Brain pericyte (primary cell): ENCODE measurements around the gene ZNF554.

Source experiments
- DNase-seq: peaks from one replicate; pipeline ENCODE4 v3.0.0-alpha.2; 2012; ENCODE audit warnings: low read depth, low spot score

The ZNF554 gene

DNA sequence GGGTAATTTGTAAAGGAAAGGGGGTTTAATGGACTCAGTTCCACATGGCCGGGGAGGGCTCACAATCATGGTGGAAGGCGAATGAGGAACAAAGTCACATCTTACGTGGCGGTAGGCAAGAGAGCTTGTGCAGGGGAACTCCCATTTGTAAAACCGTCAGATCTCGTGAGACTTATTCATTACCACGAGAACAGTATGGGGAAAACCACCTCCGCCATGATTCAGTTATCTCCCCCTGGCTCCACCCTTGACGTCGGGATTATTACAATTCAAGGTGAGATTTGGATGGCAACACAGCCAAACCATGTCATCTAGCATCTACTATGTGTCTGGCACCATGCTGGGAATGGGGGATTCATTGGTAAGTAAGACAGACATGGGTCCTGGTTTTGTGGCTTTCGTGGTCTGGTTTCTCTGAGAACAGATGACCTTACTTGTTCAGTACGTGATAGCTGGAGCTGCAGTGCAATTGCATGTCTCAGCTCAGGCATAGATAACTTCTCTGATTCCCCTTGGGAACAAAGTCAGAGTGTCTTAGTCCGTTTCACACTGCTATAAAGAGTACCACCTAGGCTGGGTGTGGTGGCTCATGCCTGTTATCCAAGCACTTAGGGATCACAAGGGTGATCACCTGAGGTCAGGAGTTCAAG lies 8.3 kb downstream of the ZNF554 start:
- DNase-seq = no peak

DNA sequence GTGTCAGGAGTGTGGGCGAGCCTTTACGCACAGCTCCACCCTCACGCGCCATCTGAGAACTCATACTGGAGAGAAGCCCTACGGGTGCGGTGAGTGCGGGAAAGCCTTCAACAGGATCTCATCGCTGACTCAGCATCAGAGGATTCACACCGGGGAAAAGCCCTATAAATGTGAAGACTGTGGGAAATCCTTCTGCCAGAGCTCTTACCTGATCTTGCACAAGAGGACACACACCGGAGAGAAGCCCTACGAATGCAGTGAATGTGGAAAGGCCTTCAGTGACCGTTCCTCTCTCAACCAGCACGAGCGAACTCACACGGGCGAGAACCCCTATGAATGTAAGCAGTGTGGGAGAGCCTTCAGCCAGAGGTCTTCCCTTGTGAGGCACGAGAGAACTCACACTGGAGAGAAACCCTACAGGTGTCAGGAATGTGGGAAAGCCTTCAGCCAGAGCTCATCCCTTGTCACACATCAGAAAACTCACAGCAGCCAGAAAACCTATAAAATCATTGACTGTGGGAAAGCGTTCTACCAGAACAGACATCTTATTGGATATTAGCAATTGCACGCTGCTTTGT lies 14.7 kb downstream of the ZNF554 start:
- DNase-seq = no peak

DNA sequence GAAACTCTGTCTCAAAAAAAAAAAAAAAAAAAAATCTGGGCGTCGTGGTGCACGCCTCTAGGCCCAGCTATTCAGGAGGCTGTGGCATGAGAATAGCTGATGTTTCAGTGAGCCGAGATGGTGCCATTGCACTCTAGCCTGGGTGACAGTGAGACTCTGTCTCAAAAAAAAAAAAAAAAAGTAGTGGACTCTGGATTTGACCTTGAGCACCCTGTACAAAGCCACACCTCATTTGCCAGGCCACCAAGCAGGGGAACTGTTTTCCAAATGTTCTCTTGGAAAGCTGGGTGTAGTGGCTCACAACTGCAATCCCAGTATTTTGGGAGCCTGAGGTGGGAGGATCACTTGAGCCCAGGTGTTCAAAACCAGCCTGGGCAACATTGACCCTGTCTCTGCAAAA lies 17.8 kb downstream of the ZNF554 start:
- DNase-seq = no peak

DNA sequence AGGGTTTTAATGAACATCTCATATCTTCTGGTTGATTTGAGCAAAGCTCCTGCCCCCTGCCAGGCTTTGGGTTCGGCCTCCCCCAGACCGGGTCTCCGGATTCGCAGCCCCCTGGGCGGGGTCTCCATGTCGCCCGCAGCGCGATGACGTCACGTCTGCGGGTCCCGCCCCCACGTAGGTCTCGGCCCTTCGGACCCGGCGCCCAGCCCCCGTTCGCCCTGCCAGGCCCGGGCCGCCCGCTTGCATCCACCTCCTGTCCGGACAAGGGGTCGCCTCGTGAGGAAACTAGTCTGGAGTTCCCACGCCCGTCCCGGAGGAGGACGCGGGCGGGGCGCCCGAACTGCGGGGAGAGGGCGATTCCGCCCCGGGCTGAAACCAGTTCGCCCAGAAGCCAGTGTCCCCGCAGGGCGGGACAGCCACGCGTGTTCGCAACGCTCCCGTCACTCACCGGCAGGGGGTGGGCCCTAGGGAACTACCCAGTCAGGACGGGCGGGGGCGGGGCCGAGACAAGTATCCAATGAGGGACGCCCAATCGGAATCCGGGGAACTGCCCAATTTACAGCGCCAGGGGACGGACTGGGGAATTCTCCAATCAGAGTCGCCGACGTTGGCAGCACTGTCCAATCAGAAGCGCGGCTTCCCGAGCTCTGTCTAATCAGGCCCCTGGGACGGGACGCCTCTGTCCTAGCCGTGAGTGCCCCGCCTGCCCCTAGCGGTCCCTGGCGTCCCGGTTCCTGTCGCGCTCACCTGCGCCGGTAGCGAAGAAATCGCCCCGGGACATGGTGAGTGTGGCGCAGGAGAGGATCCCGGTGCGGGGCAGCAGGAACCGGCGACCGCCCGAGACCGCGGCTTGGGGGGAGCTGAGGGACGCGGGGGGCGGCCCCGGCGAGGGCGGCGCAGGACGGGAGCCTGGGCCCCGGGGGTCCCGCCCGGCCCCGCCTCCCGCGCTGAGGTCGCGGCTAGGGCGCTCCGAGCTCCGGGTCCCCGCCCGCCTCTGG lies 21.4 kb downstream of the ZNF554 start, which contains the start of gene ZNF555:
TSS of gene ZNF555 (plus strand) at position 682 of the 998 bp plus-strand sequence. CDS start at position 780, 98 bp downstream.
- DNase-seq = peak; percentile 93

DNA sequence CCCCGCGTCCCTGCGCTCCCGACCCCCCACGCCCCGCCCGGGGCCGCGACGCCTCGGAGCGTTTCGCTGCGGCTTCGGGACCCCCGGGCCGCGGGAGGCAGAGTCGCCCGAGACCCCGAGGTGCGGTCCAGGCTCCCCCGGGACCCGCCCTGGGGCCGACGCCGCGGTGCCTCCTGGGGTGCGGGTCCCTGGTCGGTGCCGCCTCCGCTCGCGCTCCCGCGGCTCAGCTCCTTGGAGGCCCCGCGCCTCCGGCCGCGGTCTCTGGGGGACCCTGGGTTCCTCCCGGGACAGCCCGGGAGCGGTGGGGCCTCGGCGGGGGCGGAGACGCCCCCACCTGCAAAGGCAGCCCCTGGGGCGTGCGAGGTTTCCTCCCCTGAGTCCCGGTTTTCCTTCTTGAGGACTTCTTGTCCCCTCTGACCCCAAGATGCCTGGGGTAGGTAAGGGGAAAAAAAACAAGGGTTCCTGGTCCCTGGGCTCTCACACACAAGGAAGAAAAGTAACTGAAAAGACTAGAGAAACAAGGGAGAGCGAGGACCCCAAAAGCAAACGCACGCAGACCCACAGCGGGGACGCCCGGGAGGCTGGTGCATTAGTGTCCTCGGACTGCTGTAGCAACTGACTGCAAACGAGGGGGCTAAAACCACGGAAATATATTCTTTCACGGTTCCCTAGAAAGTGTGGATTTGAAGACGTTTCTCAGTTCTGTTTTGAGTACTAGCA lies 22.3 kb downstream of the ZNF554 start:
- no peak for DNase-seq

DNA sequence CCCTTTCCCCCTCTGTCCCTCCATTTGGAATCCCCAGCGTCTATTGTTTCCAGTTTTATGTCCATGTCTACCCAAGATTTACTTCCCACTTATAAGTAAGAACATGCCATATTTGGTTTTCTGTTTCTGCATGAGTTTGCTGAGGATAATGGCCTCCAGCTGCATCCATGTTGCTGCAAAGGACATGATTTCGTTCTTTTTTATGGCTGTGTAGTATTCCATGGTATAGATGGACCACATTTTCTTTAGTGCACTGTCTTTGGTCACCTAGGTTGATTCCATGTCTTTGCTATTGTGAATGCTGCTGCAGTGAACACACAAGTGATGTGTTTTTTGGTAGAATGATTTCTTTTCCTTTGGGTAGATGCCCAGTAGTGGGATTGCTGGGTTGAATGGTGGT lies 25.4 kb downstream of the ZNF554 start:
- DNase-seq = no peak

DNA sequence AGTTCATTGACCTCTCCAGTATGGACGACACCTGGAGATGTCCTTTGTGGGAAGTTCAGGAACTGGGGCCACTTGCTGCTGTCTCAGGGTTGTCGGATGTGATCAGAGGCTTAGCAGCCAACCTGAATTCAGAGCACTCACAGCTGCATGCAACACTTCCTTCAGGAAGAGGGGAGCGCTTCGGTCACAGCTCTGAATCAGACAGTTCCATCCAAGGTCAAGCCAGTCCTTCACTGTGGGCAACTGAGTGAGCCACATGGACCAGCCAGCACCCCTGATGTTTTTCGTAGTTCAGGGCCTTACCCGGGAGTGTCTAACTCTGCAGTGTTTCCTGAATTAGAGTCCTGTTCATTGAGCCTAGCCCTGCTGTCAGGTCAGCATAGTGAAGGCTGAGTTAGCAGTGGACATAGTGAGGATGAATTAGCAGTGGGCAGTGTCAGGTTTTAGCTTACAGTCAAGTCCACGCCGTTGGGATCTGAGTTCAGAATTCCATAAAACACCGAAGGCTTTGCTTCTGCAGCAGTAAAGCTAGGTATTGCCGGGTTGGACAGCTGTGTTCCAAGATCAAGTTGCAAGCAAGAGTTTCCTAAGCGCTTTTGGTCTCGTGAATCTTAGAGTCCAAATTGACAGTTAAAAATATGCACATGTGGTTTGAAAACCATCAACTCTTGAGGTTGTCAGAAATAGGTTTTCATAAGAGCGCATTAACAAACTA lies 26.7 kb downstream of the ZNF554 start:
- DNase-seq = no peak

DNA sequence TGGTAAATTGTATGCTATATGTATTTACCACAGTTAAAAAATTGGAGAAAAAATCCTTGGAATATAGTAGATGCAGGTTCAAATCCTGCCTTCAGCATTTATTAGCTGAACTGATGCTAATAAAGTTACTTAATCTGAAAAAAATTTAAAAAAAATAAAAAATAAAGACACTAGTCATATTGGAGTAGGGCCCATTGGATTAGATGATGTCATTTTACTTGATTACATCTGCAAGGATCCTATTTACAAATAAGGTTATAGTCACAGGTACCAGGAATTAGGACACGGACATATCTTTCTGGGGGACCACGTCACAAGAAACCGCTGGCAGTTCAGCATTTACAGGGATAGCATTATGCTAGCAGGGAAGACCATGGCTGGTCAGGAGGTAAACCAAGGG lies 27.8 kb downstream of the ZNF554 start:
- DNase-seq = no peak

DNA sequence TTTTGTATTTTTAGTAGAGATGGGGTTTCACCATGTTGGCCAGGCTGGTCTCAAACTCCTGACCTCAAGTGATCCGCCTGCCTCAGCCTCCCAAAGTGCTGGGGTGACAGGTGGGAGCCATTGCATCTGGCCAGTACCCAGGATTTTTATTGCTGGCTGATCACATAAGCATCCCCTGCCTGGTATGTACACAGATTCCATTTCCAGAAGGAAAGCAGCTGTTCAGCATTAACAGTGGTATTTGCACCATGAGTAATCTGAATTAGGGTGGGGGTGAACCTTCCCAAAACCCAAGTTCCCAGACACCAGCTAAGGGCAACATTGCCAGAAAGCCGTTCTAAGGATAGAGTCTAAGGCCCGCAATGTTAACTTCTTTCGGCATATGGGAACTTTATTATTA lies 28.9 kb downstream of the ZNF554 start:
- no peak for DNase-seq

DNA sequence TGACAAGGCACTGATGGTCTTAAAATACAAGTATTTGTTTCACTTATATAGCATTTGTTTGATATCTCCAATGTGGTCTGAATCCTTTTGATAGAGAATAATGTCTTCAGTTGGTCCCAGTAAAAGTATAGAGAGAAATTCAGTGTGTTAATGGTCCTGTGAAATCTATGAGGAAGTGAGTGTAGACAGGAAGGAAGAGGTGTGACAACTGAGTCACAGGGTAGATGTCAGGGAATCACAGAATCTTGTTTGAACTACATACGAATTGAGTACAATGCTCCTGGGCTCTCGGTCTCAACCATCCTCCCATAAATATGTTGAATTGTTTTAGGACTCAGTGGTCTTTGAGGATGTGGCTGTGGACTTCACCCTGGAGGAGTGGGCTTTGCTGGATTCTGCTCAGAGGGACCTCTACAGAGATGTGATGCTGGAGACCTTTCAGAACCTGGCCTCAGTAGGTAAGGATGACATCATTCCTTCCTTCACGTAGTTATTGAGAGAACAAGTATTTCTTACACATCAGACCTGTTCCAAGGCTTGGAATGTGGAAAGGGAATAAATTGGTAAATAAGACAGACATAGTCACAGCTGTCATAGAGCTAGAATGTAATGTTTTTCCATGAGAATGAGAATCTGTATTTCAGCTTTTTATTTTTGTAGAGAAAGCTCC lies 30.7 kb downstream of the ZNF554 start:
- DNase-seq = no peak

DNA sequence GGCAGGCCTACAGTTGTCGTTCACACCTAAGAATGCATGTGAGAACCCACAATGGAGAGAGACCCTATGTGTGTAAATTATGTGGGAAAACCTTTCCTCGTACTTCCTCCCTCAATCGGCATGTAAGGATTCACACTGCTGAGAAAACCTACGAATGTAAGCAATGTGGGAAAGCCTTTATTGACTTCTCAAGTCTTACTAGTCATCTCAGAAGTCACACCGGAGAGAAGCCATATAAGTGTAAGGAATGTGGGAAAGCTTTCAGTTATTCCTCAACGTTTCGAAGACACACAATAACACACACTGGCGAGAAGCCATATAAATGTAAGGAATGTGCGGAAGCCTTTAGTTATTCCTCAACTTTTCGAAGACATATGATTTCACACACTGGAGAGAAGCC lies 32.9 kb downstream of the ZNF554 start:
- no peak for DNase-seq

DNA sequence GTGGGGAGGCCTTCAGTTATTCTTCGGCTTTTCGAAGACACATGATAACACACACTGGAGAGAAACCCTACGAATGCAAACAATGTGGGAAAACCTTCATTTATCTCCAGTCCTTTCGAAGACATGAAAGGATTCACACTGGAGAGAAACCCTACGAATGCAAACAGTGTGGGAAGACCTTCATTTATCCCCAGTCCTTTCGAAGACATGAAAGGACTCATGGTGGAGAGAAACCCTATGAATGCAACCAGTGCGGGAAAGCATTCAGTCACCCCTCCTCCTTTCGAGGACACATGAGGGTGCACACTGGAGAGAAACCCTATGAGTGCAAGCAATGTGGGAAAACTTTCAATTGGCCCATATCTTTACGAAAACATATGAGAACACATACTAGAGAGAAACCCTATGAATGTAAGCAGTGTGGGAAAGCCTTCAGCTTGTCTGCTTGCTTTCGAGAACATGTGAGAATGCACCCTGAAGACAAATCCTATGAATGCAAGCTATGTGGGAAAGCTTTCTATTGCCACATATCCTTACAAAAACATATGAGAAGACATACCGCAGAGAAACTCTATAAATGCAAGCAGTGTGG lies 33.4 kb downstream of the ZNF554 start:
- no peak for DNase-seq

DNA sequence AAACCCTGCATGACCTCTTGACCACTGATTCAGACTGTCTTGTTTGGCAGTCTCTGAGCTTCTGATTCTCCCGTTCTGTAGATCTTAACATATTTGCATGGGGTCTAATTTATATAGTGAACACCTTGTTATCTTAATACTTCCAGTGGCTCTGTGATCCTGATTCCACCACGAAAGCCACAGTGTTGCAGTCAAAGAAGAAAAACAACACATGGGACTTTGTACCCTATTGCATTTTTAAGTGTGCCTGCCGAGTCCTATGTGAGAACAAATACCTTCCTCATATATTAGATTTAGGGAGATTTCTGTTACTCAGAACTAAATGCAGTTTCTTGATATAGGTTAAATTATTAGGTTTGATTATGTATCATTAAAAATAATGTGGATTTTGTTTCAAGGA lies 35.2 kb downstream of the ZNF554 start:
- no peak for DNase-seq

DNA sequence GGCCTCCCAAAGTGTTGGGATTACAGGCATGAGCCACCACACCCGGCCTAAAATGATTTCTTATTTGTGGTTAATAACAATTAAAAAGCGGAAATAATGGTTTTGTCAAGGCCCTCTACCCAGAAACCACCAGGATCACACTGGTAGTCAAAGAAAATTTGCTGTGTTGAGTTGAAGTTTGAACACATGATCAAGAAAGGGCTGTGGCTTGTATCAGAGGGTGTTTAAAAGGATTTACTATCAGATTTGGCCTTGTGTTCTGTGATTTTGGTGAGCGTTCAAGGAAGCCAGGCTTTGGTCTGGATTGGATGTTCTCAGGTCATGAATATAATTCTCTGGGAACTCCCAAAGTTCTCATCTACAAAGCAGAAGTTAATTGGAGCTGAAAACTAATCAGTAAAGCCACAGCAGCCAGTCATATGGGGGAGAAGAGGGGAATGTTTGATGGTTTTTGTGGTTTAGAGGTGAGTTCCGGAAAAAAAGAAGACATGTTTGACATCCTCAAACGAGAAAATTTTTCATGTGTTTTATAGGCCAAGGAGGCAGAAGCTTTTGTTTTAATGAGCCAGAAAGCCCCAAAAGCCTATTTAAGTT lies 36.9 kb downstream of the ZNF554 start:
- no peak for DNase-seq

DNA sequence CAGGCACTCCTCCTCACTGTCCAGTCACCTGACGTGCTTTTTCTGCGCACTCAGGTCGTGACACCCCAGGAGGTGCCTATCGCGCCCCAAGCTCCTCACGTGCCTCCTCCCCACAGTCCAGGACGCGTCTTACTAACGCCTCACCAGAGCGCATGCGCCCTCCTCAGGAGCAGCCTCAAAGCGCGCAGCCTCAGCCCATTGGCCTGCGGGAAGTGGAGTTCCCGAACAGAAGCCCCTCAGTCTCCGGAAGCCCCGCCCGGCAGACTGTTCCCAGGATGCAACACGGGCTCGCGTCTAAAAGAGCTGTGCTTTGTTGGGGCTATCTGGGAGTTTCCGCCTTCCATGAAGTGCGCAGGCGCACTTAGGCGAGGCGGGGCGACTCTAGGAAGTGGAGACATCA lies 39.2 kb downstream of the ZNF554 start:
- no peak for DNase-seq

DNA sequence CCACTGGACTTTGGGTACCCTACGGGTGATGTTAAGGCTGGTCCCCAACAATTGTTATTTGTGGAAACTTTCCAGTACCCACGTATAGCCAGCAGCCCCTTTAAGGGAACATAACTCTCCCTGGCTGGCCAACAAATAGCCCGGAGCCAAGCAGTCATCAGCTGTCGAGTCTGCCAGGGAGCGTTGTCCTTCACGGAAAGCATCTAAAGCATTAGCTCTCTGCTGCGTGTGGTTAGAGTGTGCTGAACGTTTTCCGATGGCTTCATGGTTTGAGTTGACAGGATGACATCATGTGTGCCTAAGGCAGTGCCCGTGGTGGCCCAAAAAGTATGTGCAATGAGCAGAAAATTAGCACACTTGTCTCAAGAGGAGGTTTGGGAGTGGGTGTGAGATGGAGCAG lies 44.1 kb downstream of the ZNF554 start:
- DNase-seq = no peak

DNA sequence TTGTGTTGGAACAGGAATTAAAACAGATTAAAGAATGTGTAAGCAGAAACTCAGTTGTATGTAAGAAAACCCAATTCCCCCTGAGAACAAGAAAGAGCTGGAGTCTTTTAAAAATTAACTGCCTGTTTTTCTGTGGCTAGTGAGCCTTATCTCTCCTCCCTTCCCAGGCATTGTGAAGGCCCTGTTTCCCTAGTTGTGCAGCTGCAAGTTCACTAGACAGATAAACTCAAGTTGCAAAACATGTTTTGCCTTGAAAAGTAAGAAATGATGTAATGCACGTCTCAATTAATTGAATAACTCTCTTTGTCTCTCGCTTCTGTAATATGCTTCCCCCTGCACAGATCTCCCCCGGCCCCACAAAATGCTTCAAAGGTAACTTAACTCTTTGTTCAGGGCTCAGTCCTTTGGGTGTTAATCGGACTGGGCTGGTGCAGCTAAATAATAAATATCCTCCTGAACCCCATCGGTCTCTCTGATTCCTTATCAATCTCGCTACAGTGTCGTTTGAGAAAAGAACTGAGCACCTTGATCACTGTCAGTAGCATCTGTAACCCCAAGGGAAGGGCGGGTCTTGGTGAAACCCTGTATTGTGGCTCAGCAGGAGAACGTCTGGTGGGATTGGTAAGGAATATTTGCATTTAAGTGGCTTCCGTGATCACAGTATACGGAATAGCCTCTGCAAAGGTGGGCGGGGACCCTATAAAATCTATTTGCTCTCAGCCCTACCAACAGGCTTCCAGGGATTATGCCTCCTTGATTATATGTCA lies 45.8 kb downstream of the ZNF554 start:
- no peak for DNase-seq

DNA sequence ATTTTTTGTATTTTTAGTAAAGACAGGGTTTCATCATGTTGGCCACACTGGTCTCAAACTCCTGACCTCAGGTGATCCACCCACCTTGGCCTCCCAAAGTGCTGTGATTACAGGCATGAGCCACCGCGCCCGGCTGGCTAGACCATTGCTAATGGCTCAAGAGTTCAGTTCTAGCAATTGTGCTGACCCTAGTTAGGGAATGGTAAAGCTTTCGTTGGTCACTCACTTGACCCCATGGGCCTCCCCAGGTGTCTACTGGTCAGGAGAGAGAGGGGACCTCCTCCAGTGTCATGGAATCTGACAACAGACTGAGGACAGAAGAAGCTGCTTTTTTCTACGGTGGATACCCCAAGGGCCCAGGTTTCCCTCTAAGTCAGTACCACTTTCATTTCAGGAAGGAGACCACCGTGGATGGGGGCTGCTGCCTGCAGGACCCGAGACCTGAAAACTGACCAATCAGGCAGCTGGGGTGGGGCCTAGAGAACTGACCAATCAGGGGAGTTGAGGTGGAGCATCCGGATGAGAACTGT lies 46.9 kb downstream of the ZNF554 start:
- no peak for DNase-seq
